ENCODE data around the gene GSDME.

Gene GSDME

DNA sequence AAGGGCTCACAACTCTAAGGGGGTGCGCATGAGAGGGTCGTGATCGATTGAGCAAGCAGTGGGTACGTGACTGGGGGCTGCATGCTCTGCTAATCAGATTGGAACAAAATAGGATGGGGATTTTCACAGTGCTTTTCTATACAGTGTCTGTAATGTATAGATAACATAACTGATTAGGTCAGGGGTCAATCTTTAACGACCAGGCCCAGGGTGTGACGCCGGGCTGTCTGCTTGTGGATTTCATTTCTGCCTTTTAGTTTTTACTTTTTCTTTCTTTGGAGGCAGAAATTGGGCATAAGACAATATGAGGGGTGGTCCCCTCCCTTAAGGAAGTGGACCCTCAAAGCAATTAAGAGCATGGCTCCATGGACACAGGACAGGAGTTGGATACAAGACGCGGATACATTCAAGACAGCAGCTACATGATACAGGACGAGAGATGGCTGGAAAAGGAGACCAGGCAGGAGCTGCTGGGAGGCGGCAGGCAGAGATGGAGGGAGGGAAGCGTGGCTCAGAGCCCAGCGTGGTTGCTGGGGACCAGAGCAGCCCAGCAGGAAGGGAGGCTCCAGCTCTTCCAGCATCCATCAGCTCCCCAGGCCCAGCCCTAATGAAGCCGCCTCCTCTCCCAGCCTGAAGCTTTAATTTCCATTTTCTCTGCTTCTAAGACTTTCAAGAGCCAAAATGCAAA is 31.6 kb downstream of the GSDME start:
- no peak overlapping the region for H2BK120ac ChIP-seq (ENCODE audit: low read depth, low read length)
- H2BK12ac ChIP-seq (ENCODE audit: low read length) = no peak overlapping the region
- H3K23ac ChIP-seq (ENCODE audit: low read depth, low read length, poor library complexity) = no peak overlapping the region
- no peak overlapping the region for H3K9ac ChIP-seq (ENCODE audit: low read depth, low read length, poor library complexity)
- no peaks in the 10 kb centered on the region for H3K79me1 ChIP-seq (ENCODE audit: low read depth, low read length)
- no peak overlapping the region for H3K4me3 ChIP-seq (ENCODE audit: low read length in 2 of 2)
- H4K8ac ChIP-seq (ENCODE audit: low read depth, low read length) = no peak overlapping the region
- no peak overlapping the region for H2AFZ ChIP-seq (ENCODE audit: low read length)
- no peak overlapping the region for H3K27ac ChIP-seq (replicated peaks; ENCODE audit: low read length)
- DNase-seq (ENCODE audit: low spot score) = no peak
- H3K9me3 ChIP-seq (replicated peaks in 1 of 2; ENCODE audit: control insufficient read depth in 2 of 2, insufficient read depth in 1 of 2, low read depth in 1 of 2, low read length in 2 of 2) = peaks cover 0 to 6% of the 10 kb centered on the region in 2 donors
- H2BK15ac ChIP-seq (ENCODE audit: low read length) = no peak overlapping the region
- WGBS, 2 donors (ENCODE audit: extremely low coverage in 2 of 2, insufficient read length in 2 of 2, insufficient replicate concordance in 1 of 2) = no CpG with 5 or more reads among the region's 14 CpGs
- H3K4ac ChIP-seq (ENCODE audit: low read length) = no peak overlapping the region
- peaks cover 0 to 9% of the 10 kb centered on the region in 2 donors for H3K4me1 ChIP-seq (ENCODE audit: control insufficient read depth in 2 of 2, insufficient read depth in 1 of 2, low read depth in 1 of 2, low read length in 2 of 2)
- H2BK5ac ChIP-seq (ENCODE audit: low read length) = no peak overlapping the region
- no peak overlapping the region for H2AK5ac ChIP-seq (ENCODE audit: low read depth, low read length)
- H3K14ac ChIP-seq (ENCODE audit: low read length) = no peak overlapping the region
- no peak overlapping the region for H3K4me2 ChIP-seq (ENCODE audit: insufficient read depth, low read length, poor library complexity, severe bottlenecking)
- H3K36me3 ChIP-seq (replicated peaks in 1 of 2; ENCODE audit: control insufficient read depth in 2 of 2, insufficient read depth in 2 of 2, low read length in 2 of 2) = no peaks in the 10 kb centered on the region
- H3K27me3 ChIP-seq (ENCODE audit: control insufficient read depth in 3 of 3, insufficient read depth in 3 of 3, low read depth in 1 of 3, low read length in 3 of 3) = no peaks in the 10 kb centered on the region
- H3K18ac ChIP-seq (ENCODE audit: low read length) = no peak overlapping the region
- no peak overlapping the region for H4K91ac ChIP-seq (ENCODE audit: low read depth, low read length, poor library complexity)

- Histone ChIP-seq H3K4me1 (ENCODE audit: control insufficient read depth in 2 of 2, insufficient read depth in 1 of 2, low read depth in 1 of 2, low read length in 2 of 2) (peaks cover 0 to 9% of the 10 kb centered on the region in 2 donors), H4K8ac (ENCODE audit: low read depth, low read length) (no peak overlapping the region), H2BK120ac (ENCODE audit: low read depth, low read length) (no peak overlapping the region), H4K91ac (ENCODE audit: low read depth, low read length, poor library complexity) (no peak overlapping the region), H3K27me3 (ENCODE audit: control insufficient read depth in 3 of 3, insufficient read depth in 3 of 3, low read depth in 1 of 3, low read length in 3 of 3) (no peaks in the 10 kb centered on the region), H3K14ac (ENCODE audit: low read length) (no peak overlapping the region), H2BK12ac (ENCODE audit: low read length) (no peak overlapping the region), H3K9ac (ENCODE audit: low read depth, low read length, poor library complexity) (no peak overlapping the region), H2AK5ac (ENCODE audit: low read depth, low read length) (no peak overlapping the region), H2AFZ (ENCODE audit: low read length) (no peak overlapping the region), H3K4me2 (ENCODE audit: insufficient read depth, low read length, poor library complexity, severe bottlenecking) (no peak overlapping the region), H3K18ac (ENCODE audit: low read length) (no peak overlapping the region), H3K4me3 (ENCODE audit: low read length in 2 of 2) (no peak overlapping the region), H3K79me1 (ENCODE audit: low read depth, low read length) (no peaks in the 10 kb centered on the region), H2BK5ac (ENCODE audit: low read length) (no peak overlapping the region), H2BK15ac (ENCODE audit: low read length) (no peak overlapping the region), H3K9me3 (replicated peaks in 1 of 2; ENCODE audit: control insufficient read depth in 2 of 2, insufficient read depth in 1 of 2, low read depth in 1 of 2, low read length in 2 of 2) (peaks cover 0 to 6% of the 10 kb centered on the region in 2 donors), H3K27ac (replicated peaks; ENCODE audit: low read length) (no peak overlapping the region), H3K23ac (ENCODE audit: low read depth, low read length, poor library complexity) (no peak overlapping the region), H3K36me3 (replicated peaks in 1 of 2; ENCODE audit: control insufficient read depth in 2 of 2, insufficient read depth in 2 of 2, low read length in 2 of 2) (no peaks in the 10 kb centered on the region), H3K4ac (ENCODE audit: low read length) (no peak overlapping the region)
- no CpG with 5 or more reads among the region's 13 CpGs for WGBS, 2 donors (ENCODE audit: extremely low coverage in 2 of 2, insufficient read length in 2 of 2, insufficient replicate concordance in 1 of 2)
- no peak for DNase-seq (ENCODE audit: low spot score)
Observed at GRCh38 chr7:24724451-24725190, 32.6 kb downstream of the GSDME start.

DNA sequence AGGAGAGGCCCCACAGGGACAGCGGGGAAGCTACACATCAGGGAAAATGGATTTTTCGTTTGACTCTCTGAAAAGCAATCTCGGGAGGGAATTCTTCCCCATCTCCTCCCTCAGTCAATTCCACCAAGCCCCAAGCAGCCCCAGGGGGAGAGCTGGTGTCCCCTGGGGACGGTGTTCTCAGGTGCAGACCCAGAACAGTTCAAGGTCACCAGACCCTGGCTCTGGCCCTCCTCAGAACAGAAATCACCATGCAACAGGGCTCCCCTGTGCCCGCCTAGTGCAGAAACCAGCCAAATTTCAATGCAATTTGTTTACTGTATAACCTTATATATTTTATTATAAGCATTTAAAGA is 34.1 kb downstream of the GSDME start:
- no peak overlapping the region for H3K4me2 ChIP-seq (ENCODE audit: insufficient read depth, low read length, poor library complexity, severe bottlenecking)
- peaks cover 0 to 9% of the 10 kb centered on the region in 2 donors for H3K4me1 ChIP-seq (ENCODE audit: control insufficient read depth in 2 of 2, insufficient read depth in 1 of 2, low read depth in 1 of 2, low read length in 2 of 2)
- H2BK5ac ChIP-seq (ENCODE audit: low read length) = no peak overlapping the region
- H3K4ac ChIP-seq (ENCODE audit: low read length) = no peak overlapping the region
- no peak overlapping the region for H3K18ac ChIP-seq (ENCODE audit: low read length)
- H3K27me3 ChIP-seq (ENCODE audit: control insufficient read depth in 3 of 3, insufficient read depth in 3 of 3, low read depth in 1 of 3, low read length in 3 of 3) = no peaks in the 10 kb centered on the region
- no peak overlapping the region for H4K8ac ChIP-seq (ENCODE audit: low read depth, low read length)
- no peak overlapping the region for H3K23ac ChIP-seq (ENCODE audit: low read depth, low read length, poor library complexity)
- no peak overlapping the region for H3K27ac ChIP-seq (replicated peaks; ENCODE audit: low read length)
- DNase-seq (ENCODE audit: low spot score) = no peak
- no peak overlapping the region for H4K91ac ChIP-seq (ENCODE audit: low read depth, low read length, poor library complexity)
- H3K9me3 ChIP-seq (replicated peaks in 1 of 2; ENCODE audit: control insufficient read depth in 2 of 2, insufficient read depth in 1 of 2, low read depth in 1 of 2, low read length in 2 of 2) = peaks cover 0 to 6% of the 10 kb centered on the region in 2 donors
- H3K14ac ChIP-seq (ENCODE audit: low read length) = no peak overlapping the region
- no peak overlapping the region for H2BK120ac ChIP-seq (ENCODE audit: low read depth, low read length)
- H2BK15ac ChIP-seq (ENCODE audit: low read length) = no peak overlapping the region
- H3K36me3 ChIP-seq (replicated peaks in 1 of 2; ENCODE audit: control insufficient read depth in 2 of 2, insufficient read depth in 2 of 2, low read length in 2 of 2) = peaks cover 2 to 8% of the 10 kb centered on the region in 2 donors
- H2AFZ ChIP-seq (ENCODE audit: low read length) = no peak overlapping the region
- no CpG with 5 or more reads among the region's 5 CpGs for WGBS, 2 donors (ENCODE audit: extremely low coverage in 2 of 2, insufficient read length in 2 of 2, insufficient replicate concordance in 1 of 2)
- no peak overlapping the region for H3K9ac ChIP-seq (ENCODE audit: low read depth, low read length, poor library complexity)
- no peak overlapping the region for H2AK5ac ChIP-seq (ENCODE audit: low read depth, low read length)
- no peak overlapping the region for H3K4me3 ChIP-seq (ENCODE audit: low read length in 2 of 2)
- no peak overlapping the region for H2BK12ac ChIP-seq (ENCODE audit: low read length)
- H3K79me1 ChIP-seq (ENCODE audit: low read depth, low read length) = no peaks in the 10 kb centered on the region

DNA sequence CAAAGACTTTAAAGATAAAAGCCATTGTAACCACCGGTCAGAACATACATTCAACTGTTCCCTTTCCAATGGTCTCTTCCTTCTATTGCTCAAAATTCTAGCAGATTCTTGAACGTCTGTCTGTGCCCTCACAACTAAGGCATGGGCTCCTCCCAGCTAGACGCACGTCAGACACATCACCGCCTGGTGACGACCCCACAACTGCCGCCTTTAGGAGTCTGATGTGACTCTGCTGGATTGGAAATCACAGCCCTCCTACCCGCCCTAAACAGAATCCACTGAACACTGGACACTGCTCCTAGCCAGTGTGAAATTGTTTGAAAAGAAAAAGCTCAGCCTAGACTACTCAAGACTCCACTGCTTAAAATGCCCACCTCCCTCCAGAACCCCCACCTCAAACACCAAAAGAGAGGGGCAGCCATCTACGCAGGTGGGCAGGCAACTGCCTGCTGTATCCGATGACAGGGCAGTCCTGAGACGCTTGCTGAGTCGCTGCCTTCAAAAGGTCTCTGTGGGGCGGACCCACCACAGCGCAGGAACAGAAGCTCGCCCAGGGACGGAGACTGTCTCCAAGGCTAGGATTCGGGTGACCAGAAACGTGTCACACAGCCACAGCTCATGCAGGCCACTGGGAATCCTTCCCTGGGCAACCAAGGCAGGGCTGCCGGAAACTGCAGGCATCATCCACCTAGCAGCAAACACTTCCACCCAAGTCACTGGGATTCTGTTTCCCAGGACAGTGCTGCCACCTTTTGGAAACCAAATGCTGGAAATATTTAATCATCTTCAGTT is 34.7 kb downstream of the GSDME start:
- DNase-seq (ENCODE audit: low spot score) = peak; percentile 29
- H3K4me3 ChIP-seq (ENCODE audit: low read length in 2 of 2) = no peak overlapping the region
- no peak overlapping the region for H3K9ac ChIP-seq (ENCODE audit: low read depth, low read length, poor library complexity)
- no peak overlapping the region for H3K4me2 ChIP-seq (ENCODE audit: insufficient read depth, low read length, poor library complexity, severe bottlenecking)
- no peak overlapping the region for H3K18ac ChIP-seq (ENCODE audit: low read length)
- H3K27me3 ChIP-seq (ENCODE audit: control insufficient read depth in 3 of 3, insufficient read depth in 3 of 3, low read depth in 1 of 3, low read length in 3 of 3) = no peaks in the 10 kb centered on the region
- H3K79me1 ChIP-seq (ENCODE audit: low read depth, low read length) = no peaks in the 10 kb centered on the region
- no peak overlapping the region for H2BK5ac ChIP-seq (ENCODE audit: low read length)
- H2AK5ac ChIP-seq (ENCODE audit: low read depth, low read length) = no peak overlapping the region
- H2AFZ ChIP-seq (ENCODE audit: low read length) = peak overlapping the region; percentile 18
- peaks cover 0 to 6% of the 10 kb centered on the region in 2 donors for H3K9me3 ChIP-seq (replicated peaks in 1 of 2; ENCODE audit: control insufficient read depth in 2 of 2, insufficient read depth in 1 of 2, low read depth in 1 of 2, low read length in 2 of 2)
- H2BK120ac ChIP-seq (ENCODE audit: low read depth, low read length) = no peak overlapping the region
- H2BK12ac ChIP-seq (ENCODE audit: low read length) = no peak overlapping the region
- no peak overlapping the region for H3K27ac ChIP-seq (replicated peaks; ENCODE audit: low read length)
- no peak overlapping the region for H4K8ac ChIP-seq (ENCODE audit: low read depth, low read length)
- no peak overlapping the region for H3K23ac ChIP-seq (ENCODE audit: low read depth, low read length, poor library complexity)
- peaks cover 2 to 12% of the 10 kb centered on the region in 2 donors for H3K36me3 ChIP-seq (replicated peaks in 1 of 2; ENCODE audit: control insufficient read depth in 2 of 2, insufficient read depth in 2 of 2, low read length in 2 of 2)
- no peak overlapping the region for H3K4ac ChIP-seq (ENCODE audit: low read length)
- no peak overlapping the region for H4K91ac ChIP-seq (ENCODE audit: low read depth, low read length, poor library complexity)
- no peak overlapping the region for H3K14ac ChIP-seq (ENCODE audit: low read length)
- WGBS, 2 donors (ENCODE audit: extremely low coverage in 2 of 2, insufficient read length in 2 of 2, insufficient replicate concordance in 1 of 2) = no CpG with 5 or more reads among the region's 19 CpGs
- peaks cover 0 to 9% of the 10 kb centered on the region in 2 donors for H3K4me1 ChIP-seq (ENCODE audit: control insufficient read depth in 2 of 2, insufficient read depth in 1 of 2, low read depth in 1 of 2, low read length in 2 of 2)
- H2BK15ac ChIP-seq (ENCODE audit: low read length) = no peak overlapping the region
